K562 (cell line): Measurements from ENCODE around the gene PELI2. TPM values are rescaled to one million over a fixed set of nuclear protein-coding genes. Genes with fewer than 3 reads are reported as not detected.

ENCODE experiments used
- ARID2 ChIP-seq: fragments of 450-650 bp; IDR thresholded peaks from 2 replicates; pipeline ENCODE4 v1.6.1; 2017; ENCODE audit warnings: antibody characterized with exemption, mild to moderate bottlenecking
- BACH1 ChIP-seq: fragments of 200-800 bp; sonication (Bioruptor generic); IDR thresholded peaks from 2 replicates; pipeline ENCODE4 v1.6.1; 2016; ENCODE audit warnings: missing genetic modification characterization, missing compliant biosample characterization
- BRF2 ChIP-seq: IDR thresholded peaks from 3 replicates; pipeline ENCODE4 v1.6.1; 2011; ENCODE audit warnings: borderline replicate concordance, mild to moderate bottlenecking; ENCODE audit not compliant: insufficient read length, insufficient read depth
- CGGBP1 ChIP-seq: fragments of 250-450 bp; sonication (Bioruptor Pico); IDR thresholded peaks from 2 replicates; pipeline ENCODE4 v1.9.0; 2021; ENCODE audit warnings: mild to moderate bottlenecking
- FOSL1 ChIP-seq: fragments of 200-800 bp; sonication (Bioruptor generic); conservative IDR thresholded peaks from 2 replicates; pipeline ENCODE4 v1.6.1; 2016; ENCODE audit warnings: missing genetic modification characterization, missing compliant biosample characterization
- FOXM1 ChIP-seq, 2 experiments: fragments of 450-650 bp in 1 of 2; sonication (generic) in 1 of 2; formaldehyde crosslinking in 1 of 2; IDR thresholded peaks; 2 replicates each; pipeline versions ENCODE4 v1.6.1 to v1.9.0; 2017 to 2022; ENCODE audit warnings: low read depth in 2 of 2, mild to moderate bottlenecking in 2 of 2, missing genetic modification reagents in 1 of 2, moderate library complexity in 1 of 2
- KLF10 ChIP-seq: fragments of 250-450 bp; sonication (Bioruptor Pico); IDR thresholded peaks from 2 replicates; pipeline ENCODE4 v1.6.1; 2021; ENCODE audit warnings: matching md5 sums
- PHB ChIP-seq: fragments of 250-450 bp; sonication (Bioruptor Pico); IDR thresholded peaks from 2 replicates; pipeline ENCODE4 v1.5.0; 2021
- RAD21 ChIP-seq, 2 experiments: fragments of 250-450 bp in 1 of 2; fragments of 450-650 bp in 1 of 2; sonication (Bioruptor Pico) in 1 of 2; formaldehyde crosslinking in 1 of 2; IDR thresholded peaks in 1 of 2; conservative IDR thresholded peaks in 1 of 2; 2 replicates each; pipeline versions ENCODE4 v1.4.0 to v1.8.0; 2020 to 2022; ENCODE audit warnings: mild to moderate bottlenecking in 2 of 2, moderate library complexity in 1 of 2
- RBM22 ChIP-seq: fragments of 200-400 bp; formaldehyde crosslinking; IDR thresholded peaks from 2 replicates; pipeline ENCODE4 v1.6.1; 2018; ENCODE audit warnings: low read length, low read depth; ENCODE audit not compliant: poor library complexity, severe bottlenecking
- RREB1 ChIP-seq: fragments of 250-450 bp; sonication (Bioruptor Pico); IDR thresholded peaks from 2 replicates; pipeline ENCODE4 v1.4.0; 2020
- SMAD2 ChIP-seq: fragments of 150-350 bp; IDR thresholded peaks from 2 replicates; pipeline ENCODE4 v1.6.1; 2014; ENCODE audit warnings: low read depth, mild to moderate bottlenecking, low read length
- SMC3 ChIP-seq: conservative IDR thresholded peaks from 2 replicates; pipeline ENCODE4 v1.6.1; 2011; ENCODE audit warnings: low read depth, low read length, improper control_type of control experiment; ENCODE audit not compliant: insufficient read depth
- SNRNP70 ChIP-seq: fragments of 200-400 bp; formaldehyde crosslinking; optimal IDR thresholded peaks from 2 replicates; pipeline ENCODE3; 2017; ENCODE audit warnings: low read depth, low read length
- TCF3 ChIP-seq: sonication (generic); formaldehyde crosslinking; IDR thresholded peaks from 2 replicates; pipeline ENCODE4 v1.4.0; 2020; ENCODE audit warnings: mild to moderate bottlenecking, missing genetic modification reagents
- TRIM24 ChIP-seq, 2 experiments: fragments of 450-650 bp; IDR thresholded peaks; 2 replicates each; pipeline ENCODE4 v1.6.1; 2016
- ZNF133 ChIP-seq: fragments of 250-450 bp; sonication (Bioruptor Pico); IDR thresholded peaks from 2 replicates; pipeline ENCODE4 v1.4.0; 2020; ENCODE audit warnings: mild to moderate bottlenecking
- ZNF3 ChIP-seq: fragments of 250-450 bp; sonication (Bioruptor Pico); IDR thresholded peaks from 2 replicates; pipeline ENCODE4 v1.5.0; 2021; ENCODE audit warnings: mild to moderate bottlenecking, moderate library complexity
- ZNF347 ChIP-seq: fragments of 450-650 bp; formaldehyde crosslinking; IDR thresholded peaks from 2 replicates; pipeline ENCODE4 v1.4.0; 2020; ENCODE audit warnings: low read depth, mild to moderate bottlenecking, moderate library complexity
- ZNF696 ChIP-seq: fragments of 250-450 bp; sonication (Bioruptor Pico); conservative IDR thresholded peaks from 2 replicates; pipeline ENCODE4 v1.4.0; 2020; ENCODE audit warnings: mild to moderate bottlenecking, moderate library complexity
- polyA plus RNA-seq, 8 experiments: library from polyadenylated mRNA; depleted of rRNA in 4 of 8; stranded (reverse) in 5 of 8; unstranded in 3 of 8; fragments of >200 nt; fragmentation: Nextera tagmentation in 2 of 8; fragmentation: Illumina TruSeq in 1 of 8; extraction: Ambion mirVana in 2 of 8; extraction: Trizol in 1 of 8; gene quantifications; 2 replicates each; pipeline versions ENCODE4 v1.2.1 to v1.2.3, GENCODE V29; 2011 to 2014; ENCODE audit warnings: inconsistent platforms in 1 of 8, missing spikeins in 1 of 8
- total RNA-seq, 7 experiments: library from RNA; depleted of rRNA in 6 of 7; stranded (reverse); fragments of >200 nt in 6 of 7; fragmentation: Illumina TruSeq in 2 of 7; extraction: Trizol in 2 of 7; gene quantifications; 2 replicates each; pipeline versions ENCODE4 v1.2.1 to v1.2.3, GENCODE V29; 2011 to 2021; ENCODE audit warnings: low replicate concordance in 1 of 7

PELI2 gene
- total and polyA plus RNA-seq, 9 of the 15 experiments (the other 6 are each of a cell fraction or from before 2014, with no cell fraction given), result 0.20 to 1.5 (median 0.44) TPM

GRCh38 chr14:56339855-56340701, 221.9 kb downstream of the PELI2 start (continued):
- TF ChIP-seq ZNF696 (CRISPR knock-in tag) (no peak), ZNF3 (CRISPR knock-in tag) (no peak), ZNF347 (CRISPR knock-in tag) (no peak), RAD21 (CRISPR knock-in tag; conservative IDR thresholded peaks at IDR 0.05 in 1 of 2, IDR thresholded peaks at IDR 0.05 in 1 of 2) (peak; percentile 58 to 84), RBM22 (no peak), FOXM1 (IDR thresholded peaks at IDR 0.05; ENCODE audit: low read depth) (no peak), FOXM1 (CRISPR knock-in tag; IDR thresholded peaks at IDR 0.05; ENCODE audit: low read depth) (no peak), ARID2 (0 out of 2 replicates have a peak, but pooled peaks have one; percentile 37), FOSL1 (peak; percentile 66), RREB1 (CRISPR knock-in tag) (no peak), CGGBP1 (CRISPR knock-in tag) (no peak), BACH1 (tag) (peak; percentile 96), TRIM24 (IDR thresholded peaks at IDR 0.05) (peak; percentile 21 to 46; a peak in 1 of 4 replicates), ZNF133 (no peak), KLF10 (CRISPR knock-in tag) (no peak), SNRNP70 (no peak), SMC3 (peak; percentile 61; the same call in 1 of the 2 replicates), TCF3 (peak; percentile 19; the same call in 1 of the 2 replicates), PHB (CRISPR knock-in tag) (no peak), SMAD2 (no peak), BRF2 (no peak)
